DND-41 (cell line): ENCODE data around the gene ZNF521.

Source experiments
- ATAC-seq: fragments of 200-7000 bp; cut with Tn5 transposase; 3 replicates; pipeline ENCODE4 v1.9.1; 2021; ENCODE audit warnings: low read depth; ENCODE audit not compliant: insufficient read depth
- DNase-seq: peaks from one replicate; pipeline ENCODE4 v3.0.0-alpha.2; 2020
- H2AFZ ChIP-seq: 2 replicates; pipeline ENCODE4 v1.6.0; 2012; ENCODE audit warnings: low read depth, low read length
- H3K27ac ChIP-seq: 2 replicates; pipeline ENCODE4 v1.5.1; 2012; ENCODE audit warnings: low read length, inconsistent platforms
- H3K27me3 ChIP-seq: fragments of 200-600 bp; sonication (generic); 2 replicates; pipeline ENCODE4 v1.6.0; 2012; ENCODE audit warnings: low read length, mild to moderate bottlenecking, inconsistent platforms; ENCODE audit not compliant: insufficient read depth, poor library complexity
- H3K36me3 ChIP-seq: 2 replicates; pipeline ENCODE4 v1.5.1; 2012; ENCODE audit warnings: low read length, inconsistent platforms; ENCODE audit not compliant: insufficient read depth
- H3K4me1 ChIP-seq: 2 replicates; pipeline ENCODE4 v1.5.1; 2012; ENCODE audit warnings: mild to moderate bottlenecking, low read length; ENCODE audit not compliant: insufficient read depth
- H3K4me2 ChIP-seq: 2 replicates; pipeline ENCODE4 v1.6.0; 2012; ENCODE audit warnings: mild to moderate bottlenecking, moderate library complexity, low read length, inconsistent platforms; ENCODE audit not compliant: insufficient read depth
- H3K4me3 ChIP-seq, 2 experiments: fragments of 200-600 bp in 1 of 2; shearing (Covaris generic) in 1 of 2; 2 replicates each; pipeline ENCODE4 v1.5.1; 2012 to 2016; ENCODE audit warnings: inconsistent platforms in 2 of 2, low read length in 2 of 2, mild to moderate bottlenecking in 2 of 2, low read depth in 1 of 2, moderate library complexity in 1 of 2
- H3K79me2 ChIP-seq: 2 replicates; pipeline ENCODE4 v1.6.0; 2012; ENCODE audit warnings: low read length, inconsistent platforms; ENCODE audit not compliant: insufficient read depth
- H3K9ac ChIP-seq: 2 replicates; pipeline ENCODE4 v1.6.0; 2012; ENCODE audit warnings: low read depth, mild to moderate bottlenecking, inconsistent platforms, low read length, moderate library complexity
- H3K9me3 ChIP-seq: 2 replicates; pipeline ENCODE4 v1.5.1; 2012; ENCODE audit warnings: low read length, moderate library complexity, mild to moderate bottlenecking, inconsistent platforms; ENCODE audit not compliant: insufficient read depth, severe bottlenecking
- H4K20me1 ChIP-seq: 2 replicates; pipeline ENCODE4 v1.6.0; 2012; ENCODE audit warnings: low read length; ENCODE audit not compliant: insufficient read depth
- EZH2 ChIP-seq: IDR thresholded peaks from 3 replicates; pipeline ENCODE4 v1.6.1; 2012; ENCODE audit warnings: borderline replicate concordance, low read depth, mild to moderate bottlenecking, moderate library complexity, low read length, inconsistent platforms; ENCODE audit not compliant: severe bottlenecking
- TF ChIP-seq, protein P1 (sequence below): IDR thresholded peaks from 2 replicates; pipeline ENCODE4 v1.5.1; 2012; ENCODE audit warnings: borderline replicate concordance, low read length, moderate library complexity, mild to moderate bottlenecking; ENCODE audit not compliant: poor library complexity, severe bottlenecking; ENCODE audit errors: extremely low read depth

Gene ZNF521

DNA sequence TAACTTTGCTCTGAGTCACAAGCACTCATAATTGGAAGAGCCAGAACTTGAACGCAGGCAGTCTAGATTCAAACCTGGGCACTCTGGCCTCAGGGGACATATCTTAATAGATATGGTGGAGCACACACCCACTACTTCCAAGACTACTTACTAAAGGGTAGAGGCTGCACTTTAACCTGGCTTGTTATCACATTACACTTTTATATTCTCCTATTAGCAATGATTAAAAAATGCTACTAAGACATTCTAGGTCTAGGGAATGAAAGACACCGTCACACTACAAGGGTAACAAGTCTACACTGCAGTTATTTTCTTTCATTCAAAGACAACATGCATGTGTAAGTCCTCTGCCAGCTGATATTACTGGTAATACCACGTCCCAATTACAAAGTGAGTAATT, 258.8 kb downstream of the ZNF521 start:
- no peaks in the 10 kb centered on the region for H4K20me1 ChIP-seq
- no peak for TF ChIP-seq EZH2
- TF ChIP-seq, protein P1, sequence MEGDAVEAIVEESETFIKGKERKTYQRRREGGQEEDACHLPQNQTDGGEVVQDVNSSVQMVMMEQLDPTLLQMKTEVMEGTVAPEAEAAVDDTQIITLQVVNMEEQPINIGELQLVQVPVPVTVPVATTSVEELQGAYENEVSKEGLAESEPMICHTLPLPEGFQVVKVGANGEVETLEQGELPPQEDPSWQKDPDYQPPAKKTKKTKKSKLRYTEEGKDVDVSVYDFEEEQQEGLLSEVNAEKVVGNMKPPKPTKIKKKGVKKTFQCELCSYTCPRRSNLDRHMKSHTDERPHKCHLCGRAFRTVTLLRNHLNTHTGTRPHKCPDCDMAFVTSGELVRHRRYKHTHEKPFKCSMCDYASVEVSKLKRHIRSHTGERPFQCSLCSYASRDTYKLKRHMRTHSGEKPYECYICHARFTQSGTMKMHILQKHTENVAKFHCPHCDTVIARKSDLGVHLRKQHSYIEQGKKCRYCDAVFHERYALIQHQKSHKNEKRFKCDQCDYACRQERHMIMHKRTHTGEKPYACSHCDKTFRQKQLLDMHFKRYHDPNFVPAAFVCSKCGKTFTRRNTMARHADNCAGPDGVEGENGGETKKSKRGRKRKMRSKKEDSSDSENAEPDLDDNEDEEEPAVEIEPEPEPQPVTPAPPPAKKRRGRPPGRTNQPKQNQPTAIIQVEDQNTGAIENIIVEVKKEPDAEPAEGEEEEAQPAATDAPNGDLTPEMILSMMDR, result no peak
- H3K27me3 ChIP-seq, result peaks cover 4% of the 10 kb centered on the region
- no peaks in the 10 kb centered on the region for H3K4me1 ChIP-seq
- H3K4me3 ChIP-seq, result no peak overlapping the region
- ATAC-seq (no peak), DNase-seq (no peak)
- no peak overlapping the region for H3K27ac ChIP-seq
- no peaks in the 10 kb centered on the region for H3K9me3 ChIP-seq
- H2AFZ ChIP-seq, result no peak overlapping the region
- H3K79me2 ChIP-seq, result no peaks in the 10 kb centered on the region
- no peak overlapping the region for H3K9ac ChIP-seq
- no peaks in the 10 kb centered on the region for H3K36me3 ChIP-seq
- H3K4me2 ChIP-seq, result no peak overlapping the region

DNA sequence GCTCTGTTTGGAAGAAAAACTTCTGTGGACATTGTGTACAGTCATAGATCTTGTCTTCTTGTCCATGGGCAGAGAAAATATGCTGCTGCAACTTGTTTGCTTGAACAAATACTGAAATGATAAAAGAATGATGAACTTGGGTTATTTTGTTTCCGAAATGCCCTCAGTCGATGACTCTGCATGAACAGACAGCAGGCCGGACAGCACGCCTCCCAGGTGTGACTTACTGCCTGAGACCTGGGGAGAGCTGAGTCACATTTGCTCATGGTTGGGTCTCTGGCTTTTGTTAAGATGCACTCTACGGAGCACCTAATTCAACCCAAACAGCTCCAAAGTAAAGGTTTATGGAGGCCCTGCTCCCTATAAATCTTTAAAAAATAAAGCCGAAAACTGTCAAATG, 262.5 kb downstream of the ZNF521 start:
- H3K4me1 ChIP-seq, result no peaks in the 10 kb centered on the region
- H3K4me3 ChIP-seq, result no peak overlapping the region
- no peaks in the 10 kb centered on the region for H4K20me1 ChIP-seq
- H3K36me3 ChIP-seq, result no peaks in the 10 kb centered on the region
- H3K79me2 ChIP-seq, result no peaks in the 10 kb centered on the region
- no peaks in the 10 kb centered on the region for H3K9me3 ChIP-seq
- no peak overlapping the region for H3K9ac ChIP-seq
- DNase-seq, result no peak
- peaks cover 4% of the 10 kb centered on the region for H3K27me3 ChIP-seq
- no peak overlapping the region for H3K27ac ChIP-seq
- H2AFZ ChIP-seq, result no peak overlapping the region
- no peak for ATAC-seq
- H3K4me2 ChIP-seq, result no peak overlapping the region
- no peak for TF ChIP-seq EZH2
- TF ChIP-seq, protein P1, result no peak

DNA sequence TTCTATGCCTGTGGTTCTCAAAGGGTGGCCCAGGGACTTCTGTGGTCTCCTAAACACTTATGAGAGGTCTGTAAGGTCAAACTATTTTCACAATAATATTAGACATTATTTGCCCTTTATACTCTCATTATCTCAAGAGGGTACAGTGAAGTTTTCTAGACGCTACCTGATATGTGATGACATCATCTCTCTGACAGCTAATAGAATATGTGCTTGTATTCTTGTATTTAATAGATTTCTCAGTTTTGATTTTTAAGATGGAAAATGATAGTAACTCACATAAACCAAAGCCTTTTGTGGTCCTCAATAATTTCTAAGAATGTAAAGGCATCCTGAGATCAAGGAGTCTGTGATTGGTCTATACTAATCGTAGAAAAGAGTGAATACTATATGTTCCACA, 265.1 kb downstream of the ZNF521 start:
- Histone ChIP-seq H4K20me1 (no peaks in the 10 kb centered on the region), H3K27ac (no peak overlapping the region), H2AFZ (no peak overlapping the region), H3K9me3 (no peaks in the 10 kb centered on the region), H3K4me3 (no peak overlapping the region), H3K9ac (no peak overlapping the region), H3K79me2 (no peaks in the 10 kb centered on the region), H3K36me3 (no peaks in the 10 kb centered on the region), H3K4me2 (no peak overlapping the region), H3K27me3 (peaks cover 4% of the 10 kb centered on the region), H3K4me1 (no peaks in the 10 kb centered on the region)
- DNase-seq (no peak), ATAC-seq (no peak)
- TF ChIP-seq, protein P1, result no peak
- no peak for TF ChIP-seq EZH2

DNA sequence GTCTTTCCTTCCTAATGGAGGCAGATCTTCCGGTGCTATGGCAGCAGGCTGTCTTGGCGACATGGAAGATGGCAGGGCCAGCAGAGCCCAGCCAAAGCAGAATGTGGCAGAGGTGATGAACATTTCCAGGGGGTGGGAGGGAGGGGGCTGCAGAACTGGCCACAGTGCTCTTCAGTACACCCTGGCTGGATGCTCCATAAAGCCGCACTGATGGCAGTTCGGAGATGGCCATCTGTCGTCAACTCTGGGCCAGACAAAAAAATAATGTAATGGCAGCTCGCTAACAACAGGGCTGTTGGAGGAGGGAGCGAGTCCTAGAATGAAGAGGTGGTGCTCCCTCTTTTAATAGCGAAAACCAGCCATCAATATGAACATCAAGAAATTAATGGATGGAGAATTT, 271.0 kb downstream of the ZNF521 start:
- no peak overlapping the region for H3K4me3 ChIP-seq
- no peak overlapping the region for H3K9ac ChIP-seq
- no peaks in the 10 kb centered on the region for H3K9me3 ChIP-seq
- H3K27ac ChIP-seq, result no peak overlapping the region
- no peak for DNase-seq
- no peak overlapping the region for H3K4me2 ChIP-seq
- H3K79me2 ChIP-seq, result no peaks in the 10 kb centered on the region
- H4K20me1 ChIP-seq, result no peaks in the 10 kb centered on the region
- H3K27me3 ChIP-seq, result no peaks in the 10 kb centered on the region
- H2AFZ ChIP-seq, result no peak overlapping the region
- H3K36me3 ChIP-seq, result no peaks in the 10 kb centered on the region
- no peak for ATAC-seq
- no peak for TF ChIP-seq EZH2
- TF ChIP-seq, protein P1, result no peak
- no peaks in the 10 kb centered on the region for H3K4me1 ChIP-seq
